ENCODE data around the gene WNT9B.

- TF ChIP-seq CTCF (IDR thresholded peaks at IDR 0.05) (peak; percentile 28 to 79 (median 49)), POLR2A (IDR thresholded peaks at IDR 0.05) (no peak)
Measured at GRCh38 chr17:46841561-46842379, 9.6 kb upstream of the WNT9B start.

Measured in adrenal gland (tissue), 5 donors.